Neutrophil (primary cell): ENCODE measurements around the gene NUP214.

Experiments
- H3K27ac ChIP-seq: fragments of 200-600 bp; sonication (generic); 2 replicates; pipeline ENCODE4 v1.5.1; 2016; ENCODE audit warnings: mild to moderate bottlenecking, moderate library complexity
- H3K27me3 ChIP-seq: fragments of 200-600 bp; sonication (generic); 2 replicates; pipeline ENCODE4 v1.6.0; 2016; ENCODE audit warnings: mild to moderate bottlenecking
- H3K36me3 ChIP-seq: fragments of 200-600 bp; sonication (generic); 2 replicates; pipeline ENCODE4 v1.5.1; 2017
- H3K4me1 ChIP-seq, 2 experiments: fragments of 200-600 bp in 1 of 2; sonication (generic) in 1 of 2; 1 replicate in 1 of 2; 2 replicates in 1 of 2; pipeline versions ENCODE4 v1.5.1 to v1.6.1; 2013 to 2016; ENCODE audit warnings: low read depth in 1 of 2, low read length in 1 of 2, mild to moderate bottlenecking in 1 of 2, moderate library complexity in 1 of 2; ENCODE audit not compliant: control insufficient read depth in 1 of 2, insufficient read depth in 1 of 2
- H3K4me3 ChIP-seq, 2 experiments: fragments of 200-600 bp in 1 of 2; sonication (generic) in 1 of 2; 1 replicate in 1 of 2; 2 replicates in 1 of 2; pipeline ENCODE4 v1.5.1; 2013 to 2016; ENCODE audit warnings: low read depth in 1 of 2, low read length in 1 of 2, mild to moderate bottlenecking in 1 of 2, moderate library complexity in 1 of 2
- H3K9me3 ChIP-seq: fragments of 200-600 bp; sonication (generic); 2 replicates; pipeline ENCODE4 v1.5.1; 2016
- CTCF ChIP-seq: fragments of 200-600 bp; sonication (generic); IDR thresholded peaks from 2 replicates; pipeline ENCODE4 v1.5.1; 2016; ENCODE audit warnings: antibody characterized with exemption

NUP214 gene

GRCh38 chr9:131257266-131258025, 132.1 kb downstream of the NUP214 start:
- Histone ChIP-seq H3K9me3 (no peaks in the 10 kb centered on the region), H3K36me3 (peaks cover 34% of the 10 kb centered on the region), H3K4me3 (peak overlapping the region in 1 of 2 experiments; percentile 69), H3K27ac (peak overlapping the region; percentile 96), H3K27me3 (no peaks in the 10 kb centered on the region), H3K4me1 (peaks cover 62 to 66% of the 10 kb centered on the region in 2 experiments)
- no peak for TF ChIP-seq CTCF

GRCh38 chr9:131258186-131258585, 132.8 kb downstream of the NUP214 start:
- Histone ChIP-seq H3K27me3 (no peaks in the 10 kb centered on the region), H3K27ac (peak overlapping the region; percentile 96), H3K9me3 (no peaks in the 10 kb centered on the region), H3K4me1 (peaks cover 62 to 66% of the 10 kb centered on the region in 2 experiments), H3K4me3 (no peak overlapping the region), H3K36me3 (peaks cover 34% of the 10 kb centered on the region)
- no peak for TF ChIP-seq CTCF

GRCh38 chr9:131258698-131259431, 133.5 kb downstream of the NUP214 start:
- no peak for TF ChIP-seq CTCF
- peaks cover 34% of the 10 kb centered on the region for H3K36me3 ChIP-seq
- H3K27me3 ChIP-seq, result no peaks in the 10 kb centered on the region
- H3K4me1 ChIP-seq, result peaks cover 62 to 66% of the 10 kb centered on the region in 2 experiments
- H3K27ac ChIP-seq, result peak overlapping the region; percentile 96
- H3K9me3 ChIP-seq, result no peaks in the 10 kb centered on the region
- no peak overlapping the region for H3K4me3 ChIP-seq

GRCh38 chr9:131259432-131259898, 134.1 kb downstream of the NUP214 start:
- Histone ChIP-seq H3K27ac (peak overlapping the region; percentile 96), H3K9me3 (no peaks in the 10 kb centered on the region), H3K36me3 (peaks cover 34% of the 10 kb centered on the region), H3K4me3 (no peak overlapping the region), H3K4me1 (peaks cover 62 to 66% of the 10 kb centered on the region in 2 experiments), H3K27me3 (no peaks in the 10 kb centered on the region)
- no peak for TF ChIP-seq CTCF

GRCh38 chr9:131259916-131260597, 134.7 kb downstream of the NUP214 start:
- Histone ChIP-seq H3K9me3 (no peaks in the 10 kb centered on the region), H3K27ac (peak overlapping the region; percentile 96)
- no peak for TF ChIP-seq CTCF

More at GRCh38 chr9:131259916-131260597, 134.7 kb downstream of the NUP214 start:
- Histone ChIP-seq H3K4me3 (no peak overlapping the region), H3K4me1 (peaks cover 62 to 66% of the 10 kb centered on the region in 2 experiments), H3K27me3 (no peaks in the 10 kb centered on the region), H3K36me3 (peaks cover 34% of the 10 kb centered on the region)
